ENCODE results near the gene HP. TPM values are rescaled to one million over a fixed set of nuclear protein-coding genes. Genes with fewer than 3 reads are reported as not detected.
A peak's percentile ranks its signal among the peaks of the same experiment; 100 is the strongest.

Gene HP
- total RNA-seq, 6 experiments from 2014 or later: 42,048 to 58,242 (median 47,923) TPM

GRCh38 chr16:72060405-72060804 lies 6.1 kb downstream of the HP start:
- Histone ChIP-seq H3K4me3 (no peak overlapping the region), H3K36me3 (peaks cover 0 to 26% (median 10%) of the 10 kb centered on the region in 4 donors), H3K4me1 (peaks cover 0 to 19% (median 0%) of the 10 kb centered on the region in 4 donors), H3K27me3 (no peaks in the 10 kb centered on the region), H3K9me3 (no peaks in the 10 kb centered on the region), H3K27ac (peak overlapping the region in 2 of 3 donors; percentile 15 to 33)
- ATAC-seq (peak; percentile 5 to 44 (median 16)), DNase-seq (peak in 1 of 3 donors; percentile 43)
- TF ChIP-seq CTCF (IDR thresholded peaks at IDR 0.05) (no peak), POLR2A (IDR thresholded peaks at IDR 0.05) (peak; percentile 67)
- WGBS (ENCODE audit: insufficient coverage, low coverage, low lambda C conversion rate, missing lambda C conversion rate): 64% methylated on average over 4 of the region's 9 CpGs
- intact Hi-C loops (cut with DNase I): no loop called here

GRCh38 chr16:72061564-72061963 lies 7.3 kb downstream of the HP start:
- peak overlapping the region in 2 of 3 donors; percentile 90 for H3K27ac ChIP-seq
- intact Hi-C loops (cut with DNase I): no loop called here
- peaks cover 0 to 17% (median 6%) of the 10 kb centered on the region in 4 donors for H3K36me3 ChIP-seq
- ATAC-seq (peak; percentile 10 to 35 (median 26)), DNase-seq (peak in 1 of 3 donors; percentile 56)
- H3K9me3 ChIP-seq: no peaks in the 10 kb centered on the region
- TF ChIP-seq POLR2A (IDR thresholded peaks at IDR 0.05): no peak
- no peak for TF ChIP-seq CTCF (IDR thresholded peaks at IDR 0.05)
- WGBS (ENCODE audit: insufficient coverage, low coverage, low lambda C conversion rate, missing lambda C conversion rate): no CpG with 5 or more reads among the region's 1 CpG
- no peaks in the 10 kb centered on the region for H3K27me3 ChIP-seq
- H3K4me1 ChIP-seq: peaks cover 0 to 19% (median 0%) of the 10 kb centered on the region in 4 donors
- H3K4me3 ChIP-seq: no peak overlapping the region

- WGBS (ENCODE audit: insufficient coverage, low coverage, low lambda C conversion rate, missing lambda C conversion rate): 32% methylated on average over 10 of the region's 10 CpGs
- peaks cover 0 to 19% (median 0%) of the 10 kb centered on the region in 4 donors for H3K4me1 ChIP-seq
- intact Hi-C loops (cut with DNase I): no loop called here
- H3K36me3 ChIP-seq: peaks cover 0 to 11% (median 2%) of the 10 kb centered on the region in 4 donors
- no peak for ATAC-seq
- H3K27ac ChIP-seq: peak overlapping the region in 2 of 3 donors; percentile 63 to 65
- H3K9me3 ChIP-seq: no peaks in the 10 kb centered on the region
- TF ChIP-seq POLR2A (IDR thresholded peaks at IDR 0.05) (peak; percentile 25), CTCF (IDR thresholded peaks at IDR 0.05) (no peak)
- peak overlapping the region in 2 of 3 donors; percentile 40 to 54 for H3K4me3 ChIP-seq
- H3K27me3 ChIP-seq: no peaks in the 10 kb centered on the region
- DNase-seq: no peak
These were observed 10.1 kb downstream of the HP start for GRCh38 chr16:72064361-72064894.

- ATAC-seq: peak in 3 of 4 donors; percentile 39 to 50 (median 44)
- intact Hi-C loops (cut with DNase I): loop anchor here in 1 of 2 donors (5.0 kb wide), 1 partner anchor 36 kb away; no protein-coding TSS in a partner anchor
- Histone ChIP-seq H3K4me1 (peaks cover 0 to 19% (median 0%) of the 10 kb centered on the region in 4 donors), H3K36me3 (peaks cover 0 to 10% (median 0%) of the 10 kb centered on the region in 4 donors), H3K4me3 (no peak overlapping the region), H3K27me3 (no peaks in the 10 kb centered on the region), H3K9me3 (no peaks in the 10 kb centered on the region), H3K27ac (no peak overlapping the region)
- DNase-seq: no peak
- WGBS (ENCODE audit: insufficient coverage, low coverage, low lambda C conversion rate, missing lambda C conversion rate): 0% methylated on average over 1 of the region's 1 CpG
- TF ChIP-seq POLR2A (IDR thresholded peaks at IDR 0.05) (no peak), CTCF (IDR thresholded peaks at IDR 0.05) (peak; percentile 59 to 66 (median 60))
These were observed 12.4 kb downstream of the HP start for GRCh38 chr16:72066747-72067146.

Data from right lobe of liver (tissue), 6 donors.